Body of pancreas (tissue), 4 donors: Measurements from ENCODE around the gene RNF222. TPM values are rescaled to one million over a fixed set of nuclear protein-coding genes. Genes with fewer than 3 reads are reported as not detected.
"Not testable (repeated sequence)": the region's sequence is repeated elsewhere in the genome, so short reads cannot be mapped to it uniquely, and the experiment has no call there.

ENCODE experiments used
- ATAC-seq: fragments of 150-250 bp; one replicate; pipeline ENCODE4 v1.9.1; 2016
- DNase-seq, 4 donors: peaks; one replicate each; pipeline ENCODE4 v3.0.0-alpha.2; 2019
- H3K27ac ChIP-seq, 4 donors: fragments of 200-600 bp; sonication (generic); 1 replicate in 3 of 4; 2 replicates in 1 of 4; pipeline versions ENCODE4 v1.5.1 to v1.6.1; 2016 to 2019; ENCODE audit warnings: mild to moderate bottlenecking in 1 of 4, mixed read lengths in 1 of 4, moderate library complexity in 1 of 4
- H3K27me3 ChIP-seq, 2 donors: fragments of 200-600 bp; sonication (generic); one replicate each; pipeline ENCODE4 v1.6.0; 2016; ENCODE audit warnings: mild to moderate bottlenecking in 1 of 2
- H3K36me3 ChIP-seq, 2 donors: fragments of 200-600 bp; sonication (generic); replicated peaks in 1 of 2; 2 replicates each; pipeline ENCODE4 v1.5.1; 2016; ENCODE audit warnings: low read depth in 2 of 2; ENCODE audit not compliant: insufficient read depth in 1 of 2
- H3K4me1 ChIP-seq: fragments of 200-600 bp; sonication (generic); one replicate; pipeline ENCODE4 v1.6.0; 2016
- H3K4me3 ChIP-seq, 2 donors: fragments of 200-600 bp; sonication (generic); 1 replicate in 1 of 2; 2 replicates in 1 of 2; pipeline ENCODE4 v1.5.1; 2016 to 2019
- H3K9me3 ChIP-seq, 3 donors: fragments of 200-600 bp; sonication (generic); 1 replicate in 2 of 3; 2 replicates in 1 of 3; pipeline ENCODE4 v1.5.1; 2016
- CTCF ChIP-seq, 7 experiments: fragments of 450-650 bp in 4 of 7; fragments of 200-600 bp in 3 of 7; sonication (generic) in 3 of 7; IDR thresholded peaks; one replicate each; pipeline ENCODE4 v1.5.1; 2016 to 2019; ENCODE audit warnings: antibody characterized with exemption in 7 of 7
- POLR2A ChIP-seq, 3 donors: fragments of 450-650 bp; IDR thresholded peaks; one replicate each; pipeline ENCODE4 v1.6.1; 2016; ENCODE audit warnings: antibody characterized with exemption in 3 of 3, mild to moderate bottlenecking in 2 of 3
- WGBS, 2 donors: methylation state at CpG; one replicate each; pipeline ENCODE4 v1.1.5; 2017; 5-methylcytosine and 5-hydroxymethylcytosine counted together
- intact Hi-C: fragments of 100-400 bp; cut with DNase I; formaldehyde crosslinking; loops from one replicate; pipeline ENCODE4 v1.15.1; 2023
- total RNA-seq, 2 donors: library from RNA; depleted of rRNA; stranded (reverse); fragments of >200 nt; gene quantifications; one replicate each; pipeline ENCODE4 v1.1.0, GENCODE V29; 2016

The RNF222 gene
- total RNA-seq, 2 donors from 2014 or later = not detected

GRCh38 chr17:8383143-8383822 is 14.3 kb downstream of the RNF222 start, which contains the start of gene RPL26:
RPL26 (minus strand) TSS chr17:8383193; CDS start chr17:8382310, 883 bp downstream.
- Histone ChIP-seq H3K27ac (peak within 1 kb of the TSS; percentile 72 to 85 (median 82)), H3K4me1 (peaks cover 35% of the 10 kb centered on the region), H3K27me3 (no peaks in the 10 kb centered on the region), H3K4me3 (peak within 1 kb of the TSS; percentile 82 to 87), H3K9me3 (no peaks in the 10 kb centered on the region), H3K36me3 (peaks cover 0 to 6% of the 10 kb centered on the region in 2 donors)
- DNase-seq = peak; percentile 97 to 98 (median 98)
- peak; percentile 92 for ATAC-seq
- intact Hi-C loops = no loop called here
- WGBS, 2 donors = 0 to 1% methylated on average over 13 to 55 of the region's 55 CpGs
- TF ChIP-seq POLR2A (IDR thresholded peaks at IDR 0.05) = peak; percentile 64 to 94 (median 93)
- peak; percentile 95 to 100 (median 99) for TF ChIP-seq CTCF (IDR thresholded peaks at IDR 0.05)

GRCh38 chr17:8382880-8383142 is 14.8 kb downstream of the RNF222 start:
- Histone ChIP-seq H3K27ac (peak overlapping the region; percentile 72 to 85 (median 82)), H3K36me3 (peaks cover under 1 to 6% of the 10 kb centered on the region in 2 donors), H3K4me1 (peaks cover 35% of the 10 kb centered on the region), H3K27me3 (no peaks in the 10 kb centered on the region), H3K4me3 (peak overlapping the region; percentile 82 to 87), H3K9me3 (no peaks in the 10 kb centered on the region)
- WGBS, 2 donors = 0% methylated on average over 9 to 15 of the region's 15 CpGs
- TF ChIP-seq POLR2A (IDR thresholded peaks at IDR 0.05) = no peak
- TF ChIP-seq CTCF (IDR thresholded peaks at IDR 0.05) = no peak
- ATAC-seq (peak; percentile 0), DNase-seq (no peak)
- intact Hi-C loops = no loop called here

GRCh38 chr17:8382052-8382879 is 15.4 kb downstream of the RNF222 start:
- peak overlapping the region in 3 of 4 donors; percentile 72 to 85 (median 83) for H3K27ac ChIP-seq
- no peak for ATAC-seq
- no peak for DNase-seq
- peaks cover 40% of the 10 kb centered on the region for H3K4me1 ChIP-seq
- WGBS, 2 donors = 12 to 16% methylated on average over 24 to 27 of the region's 27 CpGs
- TF ChIP-seq CTCF (IDR thresholded peaks at IDR 0.05) (no peak), POLR2A (IDR thresholded peaks at IDR 0.05) (no peak)
- intact Hi-C loops = no loop called here
- H3K4me3 ChIP-seq = peak overlapping the region; percentile 82 to 87
- H3K36me3 ChIP-seq = peaks cover 6% of the 10 kb centered on the region in 2 donors
- no peaks in the 10 kb centered on the region for H3K27me3 ChIP-seq
- no peaks in the 10 kb centered on the region for H3K9me3 ChIP-seq

GRCh38 chr17:8380049-8380448 is 17.6 kb downstream of the RNF222 start:
- no peaks in the 10 kb centered on the region for H3K9me3 ChIP-seq
- H3K27me3 ChIP-seq = no peaks in the 10 kb centered on the region
- intact Hi-C loops = no loop called here
- ATAC-seq = no peak
- H3K4me1 ChIP-seq = peaks cover 57% of the 10 kb centered on the region
- 23 to 25% methylated on average over 3 of the region's 3 CpGs for WGBS, 2 donors
- TF ChIP-seq CTCF (IDR thresholded peaks at IDR 0.05) = no peak
- no peak for TF ChIP-seq POLR2A (IDR thresholded peaks at IDR 0.05)
- no peak overlapping the region for H3K4me3 ChIP-seq
- no peak for DNase-seq
- peaks cover 6 to 7% of the 10 kb centered on the region in 2 donors for H3K36me3 ChIP-seq
- no peak overlapping the region for H3K27ac ChIP-seq

- H3K27me3 ChIP-seq, DNase-seq, H3K4me3 ChIP-seq, H3K27ac ChIP-seq, intact Hi-C loops, H3K36me3 ChIP-seq, ATAC-seq, H3K9me3 ChIP-seq: not testable (repeated sequence)
- peaks cover 51% of the 10 kb centered on the region for H3K4me1 ChIP-seq
- 79 to 84% methylated on average over 8 of the region's 8 CpGs for WGBS, 2 donors
Observed at GRCh38 chr17:8378117-8378516, 19.5 kb downstream of the RNF222 start.
